Endothelial cell of umbilical vein (primary cell): ENCODE measurements around the gene CCDC197. TPM values are rescaled to one million over a fixed set of nuclear protein-coding genes. Genes with fewer than 3 reads are reported as not detected.

Experiments used
- BruUV-seq: library from RNA; stranded (reverse); fragments of 400-500 nt; replicated peaks from 2 replicates; lab custom pipeline; 2021; lab: Mats Ljungman, UMichigan
- CTCF ChIA-PET: fragments of 300-600, 350-600 bp; sonication (Branson Sonifier 250); formaldehyde crosslinking; loops from one replicate; lab custom pipeline; 2021; ENCODE audit warnings: antibody characterized with exemption, inconsistent platforms; lab: Charles Lee
- POLR2A ChIA-PET: fragments of 300-600, 350-600 bp; sonication (Branson Sonifier 250); formaldehyde crosslinking; loops from one replicate; lab custom pipeline; 2021; ENCODE audit warnings: antibody characterized with exemption, inconsistent platforms; lab: Charles Lee
- DNase-seq: peaks from one replicate; pipeline ENCODE4 v3.0.0-alpha.2; 2011; ENCODE audit warnings: low read depth, low spot score
- FAIRE-seq: peaks from 2 replicates; lab custom pipeline; 2011; peaks lifted over from hg19 to GRCh38; lab: Jason Lieb, UNC
- H2AFZ ChIP-seq: 2 replicates; pipeline ENCODE4 v1.6.0; 2012; ENCODE audit warnings: low read depth, low read length, control low read depth, inconsistent platforms
- H3K27ac ChIP-seq: 2 replicates; pipeline ENCODE4 v1.5.1; 2011; ENCODE audit warnings: low read depth, mild to moderate bottlenecking, control low read depth, low read length, moderate library complexity; ENCODE audit not compliant: insufficient read depth
- H3K27me3 ChIP-seq, 2 experiments: 2 replicates each; pipeline versions ENCODE4 v1.6.0 to v1.6.1; 2011; ENCODE audit warnings: low read length in 2 of 2, mixed read lengths in 1 of 2; ENCODE audit not compliant: control insufficient read depth in 2 of 2, insufficient read depth in 2 of 2
- H3K36me3 ChIP-seq, 2 experiments: 2 replicates in 1 of 2; 3 replicates in 1 of 2; pipeline ENCODE4 v1.5.1; 2011; ENCODE audit warnings: low read length in 2 of 2, mild to moderate bottlenecking in 1 of 2, moderate library complexity in 1 of 2; ENCODE audit not compliant: control insufficient read depth in 2 of 2, insufficient read depth in 2 of 2; ENCODE audit errors: extremely low read depth in 1 of 2
- H3K4me1 ChIP-seq: 3 replicates; pipeline ENCODE4 v1.5.1; 2011; ENCODE audit warnings: mild to moderate bottlenecking, low read length; ENCODE audit not compliant: control insufficient read depth, insufficient read depth; ENCODE audit errors: extremely low read depth
- H3K4me2 ChIP-seq: 2 replicates; pipeline ENCODE4 v1.6.1; 2011; ENCODE audit warnings: low read length, control low read depth, mixed read lengths; ENCODE audit not compliant: insufficient read depth
- H3K4me3 ChIP-seq, 3 experiments: fragments of 200-600 bp in 1 of 3; sonication (generic), shearing (Covaris generic) in 1 of 3; replicated peaks in 1 of 3; 2 replicates each; pipeline ENCODE4 v1.5.1; 2011 to 2016; ENCODE audit warnings: control low read depth in 3 of 3, low read length in 3 of 3, mild to moderate bottlenecking in 2 of 3, inconsistent platforms in 1 of 3, low read depth in 1 of 3, moderate library complexity in 1 of 3; ENCODE audit not compliant: insufficient read depth in 1 of 3
- H3K79me2 ChIP-seq: 2 replicates; pipeline ENCODE4 v1.6.0; 2012; ENCODE audit warnings: low read length, inconsistent platforms; ENCODE audit not compliant: control insufficient read depth, insufficient read depth
- H3K9ac ChIP-seq: replicated peaks from 2 replicates; pipeline ENCODE3; 2011; ENCODE audit warnings: low read length, control low read depth; ENCODE audit not compliant: insufficient read depth; ENCODE audit errors: extremely low read depth
- H3K9me1 ChIP-seq: replicated peaks from 3 replicates; pipeline ENCODE4 v1.6.0; 2011; ENCODE audit warnings: mild to moderate bottlenecking, low read length; ENCODE audit not compliant: control insufficient read depth, insufficient read depth; ENCODE audit errors: extremely low read depth
- H3K9me3 ChIP-seq: replicated peaks from 2 replicates; pipeline ENCODE4 v1.5.1; 2012; ENCODE audit warnings: low read length, inconsistent platforms; ENCODE audit not compliant: control insufficient read depth, insufficient read depth
- H4K20me1 ChIP-seq: replicated peaks from 2 replicates; pipeline ENCODE3; 2011; ENCODE audit warnings: mild to moderate bottlenecking, low read length; ENCODE audit not compliant: control insufficient read depth, insufficient read depth; ENCODE audit errors: extremely low read depth
- EZH2 ChIP-seq: IDR thresholded peaks from 2 replicates; pipeline ENCODE4 v1.6.1; 2012; ENCODE audit warnings: borderline replicate concordance, low read depth, mild to moderate bottlenecking, moderate library complexity, low read length, inconsistent platforms; ENCODE audit not compliant: severe bottlenecking
- FOS ChIP-seq: IDR thresholded peaks from 2 replicates; pipeline ENCODE4 v1.6.1; 2011; ENCODE audit warnings: mild to moderate bottlenecking, low read length, moderate library complexity, borderline replicate concordance; ENCODE audit not compliant: insufficient read depth
- GATA2 ChIP-seq: IDR thresholded peaks from 2 replicates; pipeline ENCODE4 v1.7.0; 2011; ENCODE audit warnings: low read depth, mild to moderate bottlenecking, moderate library complexity, mixed read lengths, low read length; ENCODE audit not compliant: insufficient read length, insufficient read depth
- JUN ChIP-seq: IDR thresholded peaks from 2 replicates; pipeline ENCODE4 v1.6.1; 2011; ENCODE audit warnings: borderline replicate concordance, low read depth; ENCODE audit not compliant: insufficient read length, insufficient read depth
- MAX ChIP-seq: IDR thresholded peaks from 2 replicates; pipeline ENCODE4 v1.6.1; 2011; ENCODE audit not compliant: insufficient read depth, insufficient read length
- MYC ChIP-seq: IDR thresholded peaks from one replicate; pipeline ENCODE4 v1.6.1; 2011; ENCODE audit warnings: mild to moderate bottlenecking, low read depth, low read length
- POLR2A ChIP-seq: IDR thresholded peaks from 2 replicates; pipeline ENCODE4 v1.6.1; 2012; ENCODE audit warnings: low read depth, mild to moderate bottlenecking, control low read depth, low read length
- POLR2AphosphoS5 ChIP-seq: IDR thresholded peaks from 2 replicates; pipeline ENCODE4 v1.6.1; 2012; ENCODE audit warnings: low read depth, mild to moderate bottlenecking, control low read depth, low read length, moderate library complexity; ENCODE audit not compliant: insufficient read depth
- dilution Hi-C: fragments of 300-500 bp; cut with MboI; formaldehyde crosslinking; loops from one replicate; pipeline ENCODE4 v1.15.0; 2019; ENCODE audit warnings: low sequenced_read_pairs; ENCODE audit not compliant: extremely low pct_ligation_motif_present
- intact Hi-C: fragments of 100-400 bp; cut with micrococcal nuclease; formaldehyde crosslinking; loops from one replicate; pipeline ENCODE4 v1.10.0; 2022
- polyA plus RNA-seq, 4 experiments: library from polyadenylated mRNA; depleted of rRNA in 3 of 4; stranded (reverse) in 3 of 4; unstranded in 1 of 4; fragments of >200 nt; gene quantifications; 2 replicates each; pipeline versions ENCODE4 v1.2.1 to v1.2.3, GENCODE V29; 2011 to 2012; ENCODE audit warnings: missing spikeins in 1 of 4
- total RNA-seq: library from RNA; stranded (reverse); gene quantifications from 2 replicates; pipeline ENCODE4 v1.2.3, GENCODE V29; 2021
- TF ChIP-seq, protein P1 (sequence below), 2 donors: IDR thresholded peaks; 1 replicate in 1 of 2; 2 replicates in 1 of 2; pipeline ENCODE4 v1.5.1; 2011; ENCODE audit warnings: low read length in 2 of 2, mild to moderate bottlenecking in 2 of 2, moderate library complexity in 2 of 2, control low read depth in 1 of 2, inconsistent platforms in 1 of 2, low read depth in 1 of 2; ENCODE audit not compliant: insufficient read depth in 1 of 2; ENCODE audit errors: extremely low read depth in 1 of 2

The CCDC197 gene
- total and polyA plus RNA-seq, 2 donors (not counting 3 experiments of a cell fraction or from before 2014, with no cell fraction given): not detected

- no peaks in the 10 kb centered on the region for H3K9me3 ChIP-seq
- no TSS peak for BruUV-seq
- intact Hi-C loops (no loop called here), dilution Hi-C loops (no loop called here)
- no peak overlapping the region for H3K27ac ChIP-seq
- peaks cover 0 to 2% of the 10 kb centered on the region in 2 experiments for H3K36me3 ChIP-seq
- FAIRE-seq (no peak), DNase-seq (no peak)
- H3K9me1 ChIP-seq: no peaks in the 10 kb centered on the region
- no peaks in the 10 kb centered on the region for H3K4me1 ChIP-seq
- H3K4me2 ChIP-seq: no peak overlapping the region
- no peak overlapping the region for H3K4me3 ChIP-seq
- no peaks in the 10 kb centered on the region for H3K27me3 ChIP-seq
- H3K9ac ChIP-seq: no peak overlapping the region
- no peaks in the 10 kb centered on the region for H4K20me1 ChIP-seq
- ChIA-PET POLR2A (no interaction called here), CTCF (interaction anchor here (0.7 to 10.5 kb wide), 3 partner anchors 89 to 97 kb away, joined by 3 to 347 read pairs (median 3); no protein-coding TSS in a partner anchor)
- no peak overlapping the region for H2AFZ ChIP-seq
- no peaks in the 10 kb centered on the region for H3K79me2 ChIP-seq
- TF ChIP-seq POLR2AphosphoS5 (no peak), JUN (no peak), EZH2 (no peak), GATA2 (no peak)
These were observed 43.1 kb downstream of the CCDC197 start for GRCh38 chr14:94040247-94040646.

DNA sequence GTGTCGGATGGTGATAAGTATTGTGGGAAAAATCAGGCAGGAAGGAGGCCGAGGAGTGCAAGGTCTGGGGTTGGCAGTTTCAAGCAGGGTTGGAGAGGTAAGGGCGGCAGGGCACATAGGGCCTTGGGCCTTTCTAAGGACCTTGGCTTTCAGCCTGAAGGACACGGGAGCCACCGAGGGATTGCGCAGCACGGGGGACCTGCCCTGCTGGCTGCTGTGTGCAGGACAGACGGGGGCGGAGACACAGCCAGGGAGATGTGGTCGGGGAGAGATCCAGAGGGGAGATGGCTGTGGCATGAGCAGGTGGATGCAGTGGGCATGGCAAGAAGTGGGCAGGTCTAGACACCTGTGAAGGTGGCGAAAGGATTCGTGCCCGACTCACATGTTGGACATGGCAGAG lies 43.7 kb downstream of the CCDC197 start:
- ChIA-PET CTCF (interaction anchor here (10.5 kb wide), 1 partner anchor 97 kb away, joined by 347 read pairs; no protein-coding TSS in a partner anchor), POLR2A (no interaction called here)
- H3K79me2 ChIP-seq: no peaks in the 10 kb centered on the region
- FAIRE-seq (no peak), DNase-seq (no peak)
- no peaks in the 10 kb centered on the region for H3K9me1 ChIP-seq
- dilution Hi-C loops: no loop called here
- intact Hi-C loops: no loop called here
- H3K9ac ChIP-seq: no peak overlapping the region
- no peak overlapping the region for H3K4me2 ChIP-seq
- H2AFZ ChIP-seq: no peak overlapping the region
- H3K9me3 ChIP-seq: no peaks in the 10 kb centered on the region
- H3K4me3 ChIP-seq: no peak overlapping the region
- no peak for TF ChIP-seq POLR2AphosphoS5
- no peak for TF ChIP-seq MAX
- no peak for TF ChIP-seq FOS
- no peak for TF ChIP-seq GATA2
- no peak for TF ChIP-seq POLR2A
- TF ChIP-seq EZH2: no peak
- TF ChIP-seq, protein P1, sequence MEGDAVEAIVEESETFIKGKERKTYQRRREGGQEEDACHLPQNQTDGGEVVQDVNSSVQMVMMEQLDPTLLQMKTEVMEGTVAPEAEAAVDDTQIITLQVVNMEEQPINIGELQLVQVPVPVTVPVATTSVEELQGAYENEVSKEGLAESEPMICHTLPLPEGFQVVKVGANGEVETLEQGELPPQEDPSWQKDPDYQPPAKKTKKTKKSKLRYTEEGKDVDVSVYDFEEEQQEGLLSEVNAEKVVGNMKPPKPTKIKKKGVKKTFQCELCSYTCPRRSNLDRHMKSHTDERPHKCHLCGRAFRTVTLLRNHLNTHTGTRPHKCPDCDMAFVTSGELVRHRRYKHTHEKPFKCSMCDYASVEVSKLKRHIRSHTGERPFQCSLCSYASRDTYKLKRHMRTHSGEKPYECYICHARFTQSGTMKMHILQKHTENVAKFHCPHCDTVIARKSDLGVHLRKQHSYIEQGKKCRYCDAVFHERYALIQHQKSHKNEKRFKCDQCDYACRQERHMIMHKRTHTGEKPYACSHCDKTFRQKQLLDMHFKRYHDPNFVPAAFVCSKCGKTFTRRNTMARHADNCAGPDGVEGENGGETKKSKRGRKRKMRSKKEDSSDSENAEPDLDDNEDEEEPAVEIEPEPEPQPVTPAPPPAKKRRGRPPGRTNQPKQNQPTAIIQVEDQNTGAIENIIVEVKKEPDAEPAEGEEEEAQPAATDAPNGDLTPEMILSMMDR (IDR thresholded peaks at IDR 0.05; ENCODE audit: extremely low read depth in 1 of 2, insufficient read depth in 1 of 2, low read depth in 1 of 2, low read length in 2 of 2): no peak
- no peak for TF ChIP-seq MYC
- TF ChIP-seq JUN: no peak
- no peaks in the 10 kb centered on the region for H4K20me1 ChIP-seq
- no TSS peak for BruUV-seq
- no peaks in the 10 kb centered on the region for H3K4me1 ChIP-seq
- H3K36me3 ChIP-seq: peaks cover 0 to 2% of the 10 kb centered on the region in 2 experiments
- H3K27ac ChIP-seq: no peak overlapping the region
- H3K27me3 ChIP-seq: no peaks in the 10 kb centered on the region
